ENCODE data around the gene NAT16. TPM values are rescaled to one million over a fixed set of nuclear protein-coding genes. Genes with fewer than 3 reads are reported as not detected.

Gene NAT16
- total and polyA plus RNA-seq, 2 of the 4 experiments (the other 2 are of a cell fraction) = 0.05 TPM; not detected in 1

DNA sequence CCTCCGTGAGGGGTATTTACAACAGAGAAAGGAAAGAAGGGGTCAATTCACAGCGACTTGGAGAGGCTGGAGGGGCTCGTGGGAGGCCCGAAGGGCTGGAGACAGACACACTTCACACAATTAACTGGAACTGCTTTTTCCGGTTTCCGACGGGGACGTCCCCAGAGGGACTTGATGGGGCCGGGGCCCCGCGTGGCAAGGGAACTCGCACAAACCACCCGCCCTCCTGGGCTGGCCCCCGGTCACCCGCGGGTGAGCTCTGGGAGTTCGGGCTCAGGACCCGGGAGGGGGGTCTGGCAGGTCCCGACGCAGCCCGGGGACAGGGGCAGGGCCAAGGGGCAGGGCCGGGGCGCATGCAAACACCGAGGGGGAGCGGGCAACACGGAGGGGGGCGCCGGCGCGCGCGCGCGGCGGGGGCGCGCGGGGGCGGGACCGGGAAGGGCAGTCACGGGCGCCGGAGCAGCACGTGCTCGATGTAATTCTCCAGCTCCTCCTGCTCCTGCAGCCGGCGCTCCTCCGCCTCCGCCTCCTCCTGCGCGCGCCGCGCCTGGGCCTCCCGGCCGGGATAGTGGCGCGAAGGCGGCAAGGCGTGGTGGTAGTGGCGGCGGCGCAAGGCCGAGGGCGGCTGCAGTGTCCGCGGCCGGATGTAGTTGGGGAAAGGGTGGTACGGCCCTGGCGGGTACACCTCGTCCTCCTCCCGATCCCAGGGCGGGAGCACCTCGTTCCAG is 17.4 kb downstream of the NAT16 start:
- Histone ChIP-seq H3K14ac (replicated peaks; ENCODE audit: low read depth, low read length) (no peak overlapping the region), H3K23ac (ENCODE audit: low read depth, low read length) (no peak overlapping the region), H3K27me3 (ENCODE audit: control insufficient read depth, insufficient read depth, low read length) (peaks cover 18% of the 10 kb centered on the region; the same call in 1 of the 2 replicates), H3K27ac (ENCODE audit: insufficient read depth, low read length) (no peak overlapping the region; the same call in 1 of the 2 replicates), H2AK5ac (ENCODE audit: low read depth, low read length) (0 out of 2 replicates have a peak overlapping the region, but pooled peaks have one; percentile 30), H2AK9ac (replicated peaks; ENCODE audit: low read depth, low read length, poor library complexity) (peak overlapping the region; percentile 37), H3K4me1 (ENCODE audit: control insufficient read depth, insufficient read depth, low read length) (peaks cover 13% of the 10 kb centered on the region), H2AFZ (replicated peaks; ENCODE audit: low read length, poor library complexity) (peak overlapping the region; percentile 61), H4K91ac (ENCODE audit: insufficient read depth, low read depth, low read length) (no peak overlapping the region), H2BK15ac (ENCODE audit: low read depth, low read length) (no peak overlapping the region), H4K5ac (ENCODE audit: low read depth, low read length) (no peak overlapping the region), H3K9ac (ENCODE audit: low read depth, low read length) (no peak overlapping the region; the same call in 1 of the 2 replicates), H3K79me1 (ENCODE audit: low read depth in 1 of 2, low read length in 2 of 2) (peaks cover 0 to 11% of the 10 kb centered on the region in 2 experiments; a peak in 1 of 4 replicates), H3K9me3 (ENCODE audit: control insufficient read depth, insufficient read depth, low read length) (no peaks in the 10 kb centered on the region), H2BK20ac (ENCODE audit: low read depth, low read length) (no peak overlapping the region), H3K18ac (ENCODE audit: low read depth, low read length) (no peak overlapping the region), H4K20me1 (ENCODE audit: insufficient read depth, low read length) (peaks cover 21% of the 10 kb centered on the region), H2BK120ac (ENCODE audit: low read depth, low read length) (no peak overlapping the region), H3K56ac (ENCODE audit: extremely low read depth, insufficient read depth, low read length) (no peak overlapping the region), H3K4me2 (ENCODE audit: low read depth, low read length) (peak overlapping the region; percentile 79), H3K4me3 (ENCODE audit: insufficient read depth, low read depth, low read length) (peak overlapping the region; percentile 22; the same call in 1 of the 2 replicates), H3K9me1 (ENCODE audit: insufficient read depth, low read length) (peaks cover 7% of the 10 kb centered on the region; the same call in 1 of the 2 replicates), H2BK5ac (ENCODE audit: low read depth, low read length, poor library complexity, severe bottlenecking) (no peak overlapping the region), H4K8ac (ENCODE audit: low read depth in 2 of 2, low read length in 2 of 2) (no peak overlapping the region), H3K36me3 (ENCODE audit: control insufficient read depth, insufficient read depth, low read length) (peaks cover 18% of the 10 kb centered on the region), H3K4ac (ENCODE audit: low read depth, low read length) (no peak overlapping the region)
- 3% methylated on average over 12 of the region's 74 CpGs; no CpG with 5 or more reads in 1 of the 2 experiments for WGBS, 2 experiments (ENCODE audit: extremely low coverage in 2 of 2, insufficient read length in 1 of 2)
- in situ Hi-C loops (cut with MboI; ENCODE audit: low sequenced_read_pairs) = no loop called here
- peak; percentile 39 for ATAC-seq (ENCODE audit: low read depth)
- DNase-seq = peak; percentile 50
- no peak for TF ChIP-seq RAD21 (IDR thresholded peaks at IDR 0.05; ENCODE audit: low read length)
- TF ChIP-seq BHLHE40 (IDR thresholded peaks at IDR 0.05; ENCODE audit: low read depth, low read length) = peak; percentile 82
- no peak for TF ChIP-seq MAZ (IDR thresholded peaks at IDR 0.05; ENCODE audit: borderline replicate concordance, low read depth, low read length)
- peak; percentile 40; the same call in 1 of the 2 replicates for TF ChIP-seq MXI1 (IDR thresholded peaks at IDR 0.05; ENCODE audit: borderline replicate concordance, low read depth, low read length)
- TF ChIP-seq CEBPB (IDR thresholded peaks at IDR 0.05; ENCODE audit: low read depth, low read length) = no peak
- TF ChIP-seq, protein P1, sequence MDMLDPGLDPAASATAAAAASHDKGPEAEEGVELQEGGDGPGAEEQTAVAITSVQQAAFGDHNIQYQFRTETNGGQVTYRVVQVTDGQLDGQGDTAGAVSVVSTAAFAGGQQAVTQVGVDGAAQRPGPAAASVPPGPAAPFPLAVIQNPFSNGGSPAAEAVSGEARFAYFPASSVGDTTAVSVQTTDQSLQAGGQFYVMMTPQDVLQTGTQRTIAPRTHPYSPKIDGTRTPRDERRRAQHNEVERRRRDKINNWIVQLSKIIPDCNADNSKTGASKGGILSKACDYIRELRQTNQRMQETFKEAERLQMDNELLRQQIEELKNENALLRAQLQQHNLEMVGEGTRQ (IDR thresholded peaks at IDR 0.05; ENCODE audit: low read depth, low read length) = peak; percentile 52; the same call in 1 of the 2 replicates
- TF ChIP-seq SMC3 (IDR thresholded peaks at IDR 0.05; ENCODE audit: low read depth, low read length) = no peak
- CTCF ChIA-PET = interaction anchor here (1.0 to 1.3 kb wide), 2 partner anchors 19 to 30 kb away, joined by 3 read pairs; no protein-coding TSS in a partner anchor
- dilution Hi-C loops (cut with HindIII; ENCODE audit: low sequenced_read_pairs, unreplicated experiment) = no loop called here
- BruUV-seq (replicated peaks) = no TSS peak
- POLR2A ChIA-PET (ENCODE audit: unreplicated experiment) = interaction anchor here (0.5 to 0.7 kb wide), 2 partner anchors 17 to 19 kb away, joined by 4 to 10 read pairs; no protein-coding TSS in a partner anchor
- intact Hi-C loops (cut with micrococcal nuclease) = no loop called here
